ENCODE data around the gene FAIM2. TPM values are rescaled to one million over a fixed set of nuclear protein-coding genes. Genes with fewer than 3 reads are reported as not detected.

FAIM2 gene
- total RNA-seq, 2 donors from 2014 or later = 2.8 TPM

- Histone ChIP-seq H3K4me1 (ENCODE audit: control insufficient read depth in 1 of 2, low read depth in 2 of 2) (no peaks in the 10 kb centered on the region), H3K4me3 (no peak overlapping the region), H3K27ac (no peak overlapping the region), H3K36me3 (no peaks in the 10 kb centered on the region), H3K27me3 (replicated peaks; ENCODE audit: insufficient read depth) (no peaks in the 10 kb centered on the region), H3K9me3 (no peaks in the 10 kb centered on the region)
- TF ChIP-seq CTCF (IDR thresholded peaks at IDR 0.05) = no peak
- DNase-seq (ENCODE audit: low spot score) = no peak
- ATAC-seq (ENCODE audit: insufficient number of reproducible peaks, low FRiP score, low read depth) = no peak
Observed at GRCh38 chr12:49853671-49854070, 50.0 kb downstream of the FAIM2 start.

- H3K36me3 ChIP-seq = no peaks in the 10 kb centered on the region
- H3K4me3 ChIP-seq = no peak overlapping the region
- no peak for ATAC-seq (ENCODE audit: insufficient number of reproducible peaks, low FRiP score, low read depth)
- no peak overlapping the region for H3K27ac ChIP-seq
- no peak for DNase-seq (ENCODE audit: low spot score)
- TF ChIP-seq CTCF (IDR thresholded peaks at IDR 0.05) = no peak
- no peaks in the 10 kb centered on the region for H3K9me3 ChIP-seq
- peaks cover 5 to 6% of the 10 kb centered on the region in 2 donors for H3K4me1 ChIP-seq (ENCODE audit: control insufficient read depth in 1 of 2, low read depth in 2 of 2)
- H3K27me3 ChIP-seq (replicated peaks; ENCODE audit: insufficient read depth) = no peaks in the 10 kb centered on the region
Observed at GRCh38 chr12:49847161-49847560, 56.5 kb downstream of the FAIM2 start.

- no peaks in the 10 kb centered on the region for H3K27me3 ChIP-seq (replicated peaks; ENCODE audit: insufficient read depth)
- no peaks in the 10 kb centered on the region for H3K9me3 ChIP-seq
- TF ChIP-seq CTCF (IDR thresholded peaks at IDR 0.05) = no peak
- H3K4me1 ChIP-seq (ENCODE audit: control insufficient read depth in 1 of 2, low read depth in 2 of 2) = peaks cover 8 to 14% of the 10 kb centered on the region in 2 donors
- no peaks in the 10 kb centered on the region for H3K36me3 ChIP-seq
- no peak overlapping the region for H3K27ac ChIP-seq
- DNase-seq (ENCODE audit: low spot score) (no peak), ATAC-seq (ENCODE audit: insufficient number of reproducible peaks, low FRiP score, low read depth) (no peak)
- H3K4me3 ChIP-seq = no peak overlapping the region
Observed at GRCh38 chr12:49846032-49846431, 57.7 kb downstream of the FAIM2 start.

GRCh38 chr12:49843876-49844437 is 59.7 kb downstream of the FAIM2 start:
- H3K27ac ChIP-seq = peak overlapping the region in 1 of 2 donors; percentile 92
- H3K4me1 ChIP-seq (ENCODE audit: control insufficient read depth in 1 of 2, low read depth in 2 of 2) = peaks cover 8 to 14% of the 10 kb centered on the region in 2 donors
- H3K4me3 ChIP-seq = no peak overlapping the region
- H3K27me3 ChIP-seq (replicated peaks; ENCODE audit: insufficient read depth) = no peaks in the 10 kb centered on the region
- no peak for TF ChIP-seq CTCF (IDR thresholded peaks at IDR 0.05)
- H3K9me3 ChIP-seq = no peaks in the 10 kb centered on the region
- no peaks in the 10 kb centered on the region for H3K36me3 ChIP-seq
- ATAC-seq (ENCODE audit: insufficient number of reproducible peaks, low FRiP score, low read depth) (no peak), DNase-seq (ENCODE audit: low spot score) (no peak)

GRCh38 chr12:49843411-49843810 is 60.3 kb downstream of the FAIM2 start:
- no peak for TF ChIP-seq CTCF (IDR thresholded peaks at IDR 0.05)
- H3K36me3 ChIP-seq = no peaks in the 10 kb centered on the region
- ATAC-seq (ENCODE audit: insufficient number of reproducible peaks, low FRiP score, low read depth) (no peak), DNase-seq (ENCODE audit: low spot score) (no peak)
- H3K9me3 ChIP-seq = no peaks in the 10 kb centered on the region
- H3K27me3 ChIP-seq (replicated peaks; ENCODE audit: insufficient read depth) = no peaks in the 10 kb centered on the region
- peak overlapping the region; percentile 74 for H3K4me3 ChIP-seq
- H3K4me1 ChIP-seq (ENCODE audit: control insufficient read depth in 1 of 2, low read depth in 2 of 2) = peaks cover 8 to 14% of the 10 kb centered on the region in 2 donors
- H3K27ac ChIP-seq = peak overlapping the region; percentile 92 to 93

All from thoracic aorta (tissue), 2 donors.